Calu3 (cell line): Measurements from ENCODE around the gene SLC66A2. TPM values are rescaled to one million over a fixed set of nuclear protein-coding genes. Genes with fewer than 3 reads are reported as not detected.

Experiments used
- BruUV-seq: library from RNA; stranded (reverse); fragments of 400-500 nt; replicated peaks from 2 replicates; lab custom pipeline; 2021; lab: Mats Ljungman, UMichigan
- CTCF ChIA-PET: fragments of 300-600 bp; sonication (Branson Sonifier 250); formaldehyde crosslinking; loops from one replicate; lab custom pipeline; 2022; ENCODE audit warnings: antibody characterized with exemption; lab: Charles Lee
- DNase-seq: peaks from one replicate; pipeline ENCODE4 v3.0.0; 2022
- H3K27ac Mint-ChIP-seq: one replicate; pipeline ENCODE4 v1.8.0; 2022; ENCODE audit warnings: mixed read lengths; ENCODE audit not compliant: unreplicated experiment
- H3K27me3 Mint-ChIP-seq: one replicate; pipeline ENCODE4 v1.8.0; 2022; ENCODE audit warnings: mixed read lengths; ENCODE audit not compliant: unreplicated experiment
- H3K36me3 Mint-ChIP-seq: one replicate; pipeline ENCODE4 v1.8.0; 2022; ENCODE audit warnings: mild to moderate bottlenecking, moderate library complexity, mixed read lengths; ENCODE audit not compliant: insufficient read depth, unreplicated experiment
- H3K4me1 Mint-ChIP-seq: one replicate; pipeline ENCODE4 v1.8.0; 2022; ENCODE audit warnings: mild to moderate bottlenecking, low read depth, mixed read lengths; ENCODE audit not compliant: unreplicated experiment
- H3K4me3 Mint-ChIP-seq: one replicate; pipeline ENCODE4 v1.8.0; 2022; ENCODE audit warnings: mild to moderate bottlenecking, low read depth, moderate library complexity, mixed read lengths; ENCODE audit not compliant: unreplicated experiment
- H3K9me3 Mint-ChIP-seq: one replicate; pipeline ENCODE4 v1.8.0; 2022; ENCODE audit warnings: low read depth, mixed read lengths; ENCODE audit not compliant: unreplicated experiment
- intact Hi-C: fragments of 100-400 bp; cut with micrococcal nuclease; formaldehyde crosslinking; loops from one replicate; pipeline ENCODE4 v1.10.0; 2022; ENCODE audit not compliant: unreplicated experiment
- total RNA-seq: library from RNA; stranded (reverse); gene quantifications from 2 replicates; pipeline ENCODE4 v1.2.3, GENCODE V29; 2022
- TF ChIP-seq, protein P1 (sequence below): fragments of 200-600 bp; IDR thresholded peaks from one replicate; pipeline ENCODE4 v1.8.0; 2022; ENCODE audit warnings: antibody characterized with exemption; ENCODE audit not compliant: unreplicated experiment

Gene SLC66A2
- total RNA-seq, 1 experiment from 2014 or later: 19.5 TPM

DNA sequence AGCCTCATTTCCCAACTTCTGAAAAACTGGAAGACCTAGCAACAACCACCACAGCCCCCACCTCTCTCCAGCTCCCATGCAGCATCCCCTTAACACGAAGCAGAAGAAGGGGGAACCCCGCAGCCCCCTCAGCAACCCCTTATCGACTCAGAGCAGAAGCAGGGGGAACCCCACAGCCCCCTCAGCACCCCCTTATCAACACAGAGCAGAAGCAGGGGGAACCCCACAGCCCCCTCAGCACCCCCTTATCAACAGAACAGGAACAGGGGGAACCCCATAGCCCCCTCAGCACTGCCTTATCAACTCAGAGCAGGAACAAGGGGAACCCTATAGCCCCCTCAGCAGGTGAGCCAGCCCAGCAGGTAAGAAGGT is 6.7 kb downstream of the SLC66A2 start:
- Mint-ChIP-seq H3K4me1 (no peaks in the 10 kb centered on the region), H3K27me3 (no peaks in the 10 kb centered on the region), H3K9me3 (no peaks in the 10 kb centered on the region), H3K36me3 (peaks cover 8% of the 10 kb centered on the region), H3K27ac (no peak overlapping the region), H3K4me3 (no peak overlapping the region)
- intact Hi-C loops: no loop called here
- no peak for DNase-seq
- TF ChIP-seq, protein P1, sequence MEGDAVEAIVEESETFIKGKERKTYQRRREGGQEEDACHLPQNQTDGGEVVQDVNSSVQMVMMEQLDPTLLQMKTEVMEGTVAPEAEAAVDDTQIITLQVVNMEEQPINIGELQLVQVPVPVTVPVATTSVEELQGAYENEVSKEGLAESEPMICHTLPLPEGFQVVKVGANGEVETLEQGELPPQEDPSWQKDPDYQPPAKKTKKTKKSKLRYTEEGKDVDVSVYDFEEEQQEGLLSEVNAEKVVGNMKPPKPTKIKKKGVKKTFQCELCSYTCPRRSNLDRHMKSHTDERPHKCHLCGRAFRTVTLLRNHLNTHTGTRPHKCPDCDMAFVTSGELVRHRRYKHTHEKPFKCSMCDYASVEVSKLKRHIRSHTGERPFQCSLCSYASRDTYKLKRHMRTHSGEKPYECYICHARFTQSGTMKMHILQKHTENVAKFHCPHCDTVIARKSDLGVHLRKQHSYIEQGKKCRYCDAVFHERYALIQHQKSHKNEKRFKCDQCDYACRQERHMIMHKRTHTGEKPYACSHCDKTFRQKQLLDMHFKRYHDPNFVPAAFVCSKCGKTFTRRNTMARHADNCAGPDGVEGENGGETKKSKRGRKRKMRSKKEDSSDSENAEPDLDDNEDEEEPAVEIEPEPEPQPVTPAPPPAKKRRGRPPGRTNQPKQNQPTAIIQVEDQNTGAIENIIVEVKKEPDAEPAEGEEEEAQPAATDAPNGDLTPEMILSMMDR: no peak
- BruUV-seq: no TSS peak
- CTCF ChIA-PET: no interaction called here

DNA sequence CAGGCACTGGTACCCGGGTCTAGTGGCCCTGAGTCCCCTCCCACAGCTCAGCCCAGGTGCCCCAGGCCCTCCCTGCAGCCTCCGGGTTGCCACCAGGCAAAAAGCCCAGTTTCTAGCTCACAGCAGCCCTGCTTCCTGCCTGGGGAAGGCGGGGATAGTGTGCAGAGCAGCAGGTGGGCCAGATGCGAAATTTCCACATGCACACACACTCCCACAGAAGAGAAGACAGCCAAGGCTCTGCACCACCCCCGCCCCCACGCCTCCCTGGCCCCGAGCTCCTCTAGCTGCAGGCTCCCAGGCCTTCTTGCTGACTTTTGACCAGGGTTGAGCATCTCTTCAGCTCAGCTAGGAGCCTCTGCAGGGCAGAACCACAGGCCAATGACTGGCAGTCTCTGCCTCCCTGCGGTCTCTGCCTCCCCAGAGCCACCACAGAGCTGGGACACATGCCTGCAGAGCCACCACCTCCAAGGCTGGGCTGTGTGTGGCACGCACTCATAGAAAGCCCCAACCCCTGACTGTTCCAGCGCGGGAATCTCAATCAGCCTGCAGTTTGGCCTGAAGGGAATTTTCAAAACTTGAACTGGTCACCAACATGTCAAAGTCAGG is 7.2 kb downstream of the SLC66A2 start:
- intact Hi-C loops: no loop called here
- H3K4me3 Mint-ChIP-seq: no peak overlapping the region
- peaks cover 8% of the 10 kb centered on the region for H3K36me3 Mint-ChIP-seq
- no TSS peak for BruUV-seq
- no peaks in the 10 kb centered on the region for H3K4me1 Mint-ChIP-seq
- CTCF ChIA-PET: no interaction called here
- no peaks in the 10 kb centered on the region for H3K9me3 Mint-ChIP-seq
- no peak overlapping the region for H3K27ac Mint-ChIP-seq
- TF ChIP-seq, protein P1: no peak
- no peaks in the 10 kb centered on the region for H3K27me3 Mint-ChIP-seq
- no peak for DNase-seq

DNA sequence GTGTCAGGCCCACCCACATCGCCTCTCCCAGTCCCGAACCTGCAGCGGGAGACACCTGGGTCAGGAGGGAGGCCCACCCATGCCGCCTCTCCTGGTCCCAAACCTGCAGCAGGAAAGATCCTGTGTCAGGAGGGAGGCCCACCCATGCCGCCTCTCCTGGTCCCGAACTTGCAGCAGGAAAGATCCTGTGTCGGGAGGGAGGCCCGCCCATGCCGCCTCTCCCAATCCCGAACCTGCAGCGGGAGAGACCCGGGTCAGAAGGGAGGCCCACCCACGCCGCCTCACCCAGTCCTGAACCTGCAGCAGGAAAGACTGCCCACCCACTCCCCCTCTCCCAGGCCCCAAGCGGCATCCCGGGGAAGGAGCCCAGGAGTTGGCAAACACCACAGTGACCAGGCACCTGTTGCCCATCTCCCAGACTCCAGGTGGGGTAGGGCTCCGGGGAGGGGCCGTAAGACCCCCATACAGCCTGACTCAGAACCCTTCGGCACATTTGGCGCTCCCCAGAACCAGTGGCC is 7.8 kb downstream of the SLC66A2 start:
- Mint-ChIP-seq H3K36me3 (peaks cover 3% of the 10 kb centered on the region), H3K9me3 (no peaks in the 10 kb centered on the region), H3K4me1 (no peaks in the 10 kb centered on the region), H3K27ac (no peak overlapping the region), H3K4me3 (no peak overlapping the region), H3K27me3 (no peaks in the 10 kb centered on the region)
- intact Hi-C loops: no loop called here
- CTCF ChIA-PET: no interaction called here
- no TSS peak for BruUV-seq
- TF ChIP-seq, protein P1: no peak
- DNase-seq: no peak

DNA sequence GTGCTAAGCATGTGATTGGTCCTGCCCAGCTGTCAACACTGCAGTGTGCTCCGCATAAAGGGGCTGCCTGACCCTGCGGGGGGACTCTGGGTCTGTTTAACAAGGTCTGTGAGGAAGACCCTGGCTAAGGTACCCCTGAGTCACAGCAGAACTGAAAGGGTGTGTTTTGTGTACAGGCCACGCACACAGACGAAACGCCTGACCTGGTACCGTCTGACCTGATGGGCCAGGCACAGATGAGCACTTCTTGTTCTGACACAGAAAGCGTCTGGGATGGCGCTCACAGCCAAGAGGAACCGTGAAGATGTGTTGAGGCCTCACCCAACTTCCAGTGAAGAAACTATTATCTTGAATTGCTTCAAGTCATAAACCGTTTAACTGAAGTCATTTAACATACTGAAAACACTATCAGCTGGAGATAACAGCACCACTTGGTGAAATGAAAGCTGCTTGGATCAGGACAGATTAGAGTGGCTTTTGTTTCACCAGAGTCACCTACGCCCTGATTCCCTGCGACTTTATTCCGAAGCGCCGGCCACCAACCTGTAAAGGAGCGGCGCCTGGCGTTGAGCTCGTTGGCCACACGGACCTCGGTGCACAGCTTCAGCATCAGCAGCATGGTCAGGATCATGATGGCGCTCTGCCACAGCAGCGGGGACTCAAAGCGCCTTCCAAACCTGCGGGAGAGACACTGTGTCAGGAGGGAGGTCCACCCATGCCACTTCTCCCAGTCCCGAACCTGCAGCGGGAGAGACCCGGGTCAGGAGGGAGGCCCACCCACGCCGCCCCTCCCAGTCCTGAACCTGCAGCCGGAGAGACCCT is 8.5 kb downstream of the SLC66A2 start:
- TF ChIP-seq, protein P1: no peak
- peaks cover 6% of the 10 kb centered on the region for H3K36me3 Mint-ChIP-seq
- no peaks in the 10 kb centered on the region for H3K9me3 Mint-ChIP-seq
- CTCF ChIA-PET: no interaction called here
- DNase-seq: no peak
- H3K27ac Mint-ChIP-seq: no peak overlapping the region
- no peaks in the 10 kb centered on the region for H3K4me1 Mint-ChIP-seq
- H3K27me3 Mint-ChIP-seq: no peaks in the 10 kb centered on the region
- BruUV-seq: no TSS peak
- no peak overlapping the region for H3K4me3 Mint-ChIP-seq
- intact Hi-C loops: no loop called here
